Heart left ventricle (tissue), 13 donors: ENCODE measurements around the gene TMEM175.

Experiments
- CTCF ChIP-seq, 12 donors: fragments of 200-600 bp; sonication (generic) in 4 of 12; IDR thresholded peaks; one replicate each; pipeline versions ENCODE4 v1.5.0 to v1.8.0; 2018 to 2022; ENCODE audit warnings: antibody characterized with exemption in 12 of 12, mild to moderate bottlenecking in 5 of 12
- POLR2A ChIP-seq, 2 donors: fragments of 450-650 bp; IDR thresholded peaks; one replicate each; pipeline ENCODE4 v1.6.1; 2017; ENCODE audit warnings: antibody characterized with exemption in 2 of 2, mild to moderate bottlenecking in 2 of 2, moderate library complexity in 2 of 2
- donor health status: ischemic (EF 13 %, LVEDD 7.1; RV severe dilation, severe dysfunction).
- donor health status: DM: no; HTN: yes; CAD: no.
- donor health status: DM: no; HTN: no; CAD: no.
- donor health status: ischemic (EF 25% LVEDD 6.9; RV normal size, moderate dysfunction).
- donor health status: ischemic (EF 25% LVEDD 5.7; RV mildly dilated, moderate dysfunction).
- donor health status: ischemic (EF 35%, LVEDD 5.7; RV mildly dilated, moderate dysfunction).
- donor health status: nonischemic (EF 11% LVEDD 7.7; RV severe dilation, severe dysfunction).
- donor health status: DM: yes; HTN: yes; CAD: no.
- donor health status: PGD.
- donor health status: ischemic (EF 29% LVEDD 5.4; RV normal size, mild dysfunction).
- donor health status: nonischemic (EF 23%, LVEDD 6.1; RV moderate dilation, normal function).

- TF ChIP-seq CTCF (IDR thresholded peaks at IDR 0.05): no peak
- no peak for TF ChIP-seq POLR2A (IDR thresholded peaks at IDR 0.05)
These were observed 68.5 kb downstream of the TMEM175 start for GRCh38 chr4:1000686-1001260.
